ENCODE data around the gene CACNA1S.

Gene CACNA1S

GRCh38 chr1:201112173-201112731 lies at the start of gene CACNA1S:
CACNA1S (minus strand) TSS chr1:201112426; CDS start chr1:201112339, 87 bp downstream.
- DNase-seq: no peak

- no peak for DNase-seq
Measured at GRCh38 chr1:201157949-201158348, 45.7 kb upstream of the CACNA1S start.

GRCh38 chr1:201156819-201157218 lies 44.6 kb upstream of the CACNA1S start:
- no peak for DNase-seq

GRCh38 chr1:201156346-201156745 lies 44.1 kb upstream of the CACNA1S start:
- DNase-seq: no peak

- no peak for DNase-seq
Measured at GRCh38 chr1:201155354-201155753, 43.1 kb upstream of the CACNA1S start.

- peak; percentile 97 for DNase-seq
Measured at GRCh38 chr1:201154389-201155165, 42.4 kb upstream of the CACNA1S start, which contains the start of gene TMEM9. TMEM9 (minus strand) TSS chr1:201154474; CDS start chr1:201153923, 551 bp downstream.

- no peak for DNase-seq
Measured at GRCh38 chr1:201153474-201154388, 41.5 kb upstream of the CACNA1S start.

- DNase-seq: no peak
Measured at GRCh38 chr1:201149400-201149799, 37.2 kb upstream of the CACNA1S start.

- no peak for DNase-seq
Measured at GRCh38 chr1:201147396-201148015, 35.3 kb upstream of the CACNA1S start.

GRCh38 chr1:201146626-201147390 lies 34.6 kb upstream of the CACNA1S start:
- DNase-seq: no peak

- DNase-seq: no peak
Measured at GRCh38 chr1:201145816-201146215, 33.6 kb upstream of the CACNA1S start.

GRCh38 chr1:201145132-201145531 lies 32.9 kb upstream of the CACNA1S start:
- DNase-seq: no peak

GRCh38 chr1:201144701-201145100 lies 32.5 kb upstream of the CACNA1S start:
- DNase-seq: no peak

- no peak for DNase-seq
Measured at GRCh38 chr1:201143726-201144635, 31.8 kb upstream of the CACNA1S start.

- DNase-seq: no peak
Measured at GRCh38 chr1:201142849-201143725, 30.9 kb upstream of the CACNA1S start.

GRCh38 chr1:201142011-201142848 lies 30.0 kb upstream of the CACNA1S start:
- DNase-seq: no peak

GRCh38 chr1:201141418-201141817 lies 29.2 kb upstream of the CACNA1S start:
- no peak for DNase-seq

GRCh38 chr1:201140941-201141260 lies 28.7 kb upstream of the CACNA1S start:
- DNase-seq: no peak

Measured in NCI-H2107 (cell line).